Measurements from ENCODE around the gene MFSD6.

GRCh38 chr2:190425883-190426658, 17.9 kb downstream of the MFSD6 start:
- no peak for TF ChIP-seq CTCF (IDR thresholded peaks at IDR 0.05)
- no peak for TF ChIP-seq POLR2A (IDR thresholded peaks at IDR 0.05)
